ENCODE data around the gene KCND2. TPM values are rescaled to one million over a fixed set of nuclear protein-coding genes. Genes with fewer than 3 reads are reported as not detected.
"Not testable (repeated sequence)": the region's sequence is repeated elsewhere in the genome, so short reads cannot be mapped to it uniquely, and the experiment has no call there.

The KCND2 gene
- 4.9 TPM for total RNA-seq

DNA sequence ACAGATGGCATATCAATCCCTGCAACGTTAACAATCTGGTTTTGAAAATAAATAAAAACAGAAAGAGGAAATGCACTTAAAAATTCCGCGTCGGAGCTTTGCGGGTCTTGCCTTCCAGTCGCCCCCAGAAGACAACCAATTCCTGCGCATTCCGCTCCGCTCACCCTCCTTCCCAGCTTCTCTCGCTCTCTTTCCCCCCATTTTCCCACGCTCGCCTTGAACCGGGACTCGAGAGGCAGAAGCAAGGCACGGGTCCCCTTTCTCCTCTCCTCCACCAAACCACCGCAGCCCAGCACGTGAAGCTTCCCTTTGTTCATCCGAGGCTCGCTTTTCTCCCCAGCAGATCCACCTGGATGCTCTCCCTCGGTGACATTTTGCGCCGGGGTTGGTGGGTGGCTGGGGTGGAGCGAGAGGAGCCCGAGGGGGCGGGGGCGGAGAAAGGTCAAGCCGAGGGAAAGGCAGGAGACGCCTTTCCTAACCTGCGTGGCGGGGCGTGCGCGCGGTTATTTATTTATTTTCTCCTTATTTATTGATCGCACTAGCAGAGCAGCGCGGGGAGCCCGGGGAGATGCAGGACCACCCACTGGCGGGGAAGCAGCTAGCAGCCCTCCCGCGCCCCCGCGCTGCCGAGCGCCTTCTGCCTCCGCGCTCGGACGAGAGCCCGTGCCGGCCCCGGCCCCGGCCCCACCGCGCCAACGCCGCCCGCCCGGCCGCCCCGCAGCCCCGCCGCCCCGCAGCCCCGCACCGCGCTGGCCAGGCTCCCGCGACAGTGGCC, at the start of gene KCND2:
Gene KCND2, plus strand, starts transcription at position 475 of the 775 bp plus-strand sequence.
- no peak for DNase-seq (ENCODE audit: low spot score)

- no peak for DNase-seq (ENCODE audit: low spot score)
Observed at GRCh38 chr7:120226188-120226587, 46.8 kb upstream of the KCND2 start.

- DNase-seq (ENCODE audit: low spot score): no peak
Observed at GRCh38 chr7:120227255-120227654, 45.7 kb upstream of the KCND2 start.

DNA sequence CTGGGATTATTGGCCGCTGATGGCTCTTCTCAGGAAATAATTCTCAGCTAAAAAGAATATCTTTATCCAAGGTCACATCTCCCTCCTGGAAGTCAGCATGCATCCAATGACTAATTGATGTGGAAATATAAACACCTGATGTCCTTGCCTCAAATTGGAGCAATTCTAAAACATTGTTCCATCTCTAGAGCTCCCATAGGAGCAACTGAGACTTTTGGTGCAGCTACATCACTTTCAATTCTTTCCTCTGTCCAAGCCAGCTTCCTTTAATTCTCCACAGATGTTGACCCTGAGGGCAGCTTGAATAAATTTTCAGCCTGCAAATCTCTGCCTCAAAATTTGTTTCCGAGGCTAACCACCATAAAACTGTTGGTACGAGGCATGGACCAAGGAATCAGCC, 43.9 kb upstream of the KCND2 start:
- no peak for DNase-seq (ENCODE audit: low spot score)

DNA sequence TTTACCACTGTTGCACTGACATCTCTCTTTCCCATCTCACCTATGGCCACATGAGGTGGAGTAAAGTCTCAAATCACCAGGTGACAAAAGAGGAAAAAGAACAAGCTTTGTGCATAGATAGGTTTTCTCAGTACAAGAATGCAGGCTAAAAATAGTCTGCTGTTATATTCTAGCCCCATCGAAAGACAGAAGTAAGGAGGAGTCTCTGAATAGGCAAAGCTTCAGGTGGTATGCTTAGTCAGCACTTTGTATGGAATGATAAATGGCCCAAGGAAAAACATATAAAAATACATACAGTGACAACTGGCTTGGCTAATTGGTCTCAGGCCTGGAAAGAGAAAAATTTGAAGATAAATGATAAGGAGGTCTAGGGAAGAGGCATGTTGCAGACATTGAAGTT, 39.6 kb upstream of the KCND2 start:
- DNase-seq (ENCODE audit: low spot score): no peak

- not testable (repeated sequence) for DNase-seq (ENCODE audit: low spot score)
Observed at GRCh38 chr7:120240350-120240749, 32.6 kb upstream of the KCND2 start.

DNA sequence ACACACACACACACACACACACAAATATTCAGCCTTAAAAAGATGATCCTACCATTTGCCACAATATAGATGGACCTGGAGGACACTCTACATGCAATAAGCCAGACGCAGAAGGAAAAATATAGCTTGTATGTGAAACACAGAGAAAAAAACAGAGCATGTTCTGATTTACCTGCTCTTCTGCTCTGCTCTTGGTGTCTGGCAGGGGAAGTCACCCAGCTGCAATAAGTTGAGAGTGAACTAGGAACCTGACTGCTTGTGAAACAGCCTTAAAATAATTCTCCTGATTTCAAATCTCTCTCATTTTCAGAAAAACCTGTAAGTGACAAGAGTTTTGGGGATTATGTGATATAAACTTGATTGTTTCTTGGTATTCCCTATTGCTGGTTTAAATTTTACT, 31.0 kb upstream of the KCND2 start:
- no peak for DNase-seq (ENCODE audit: low spot score)

DNA sequence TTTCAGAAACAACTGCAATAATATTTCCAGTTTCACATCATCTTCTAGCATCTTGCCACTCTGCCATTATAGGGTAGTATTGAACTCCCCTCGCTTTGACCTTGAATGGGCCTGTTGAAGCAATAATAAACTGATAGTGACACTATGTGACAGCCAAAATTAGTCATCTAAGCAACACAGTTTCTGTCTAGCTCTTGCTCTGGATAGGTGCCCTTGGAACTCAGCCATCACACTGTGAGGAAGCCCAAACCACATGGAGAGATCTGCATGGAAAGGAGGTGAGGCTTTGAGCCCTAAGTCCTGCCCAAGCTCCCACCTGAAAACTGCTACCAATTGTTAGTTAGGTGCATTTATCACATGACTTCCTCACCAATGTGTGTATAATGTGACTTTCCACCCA, 18.1 kb upstream of the KCND2 start:
- no peak for DNase-seq (ENCODE audit: low spot score)

DNA sequence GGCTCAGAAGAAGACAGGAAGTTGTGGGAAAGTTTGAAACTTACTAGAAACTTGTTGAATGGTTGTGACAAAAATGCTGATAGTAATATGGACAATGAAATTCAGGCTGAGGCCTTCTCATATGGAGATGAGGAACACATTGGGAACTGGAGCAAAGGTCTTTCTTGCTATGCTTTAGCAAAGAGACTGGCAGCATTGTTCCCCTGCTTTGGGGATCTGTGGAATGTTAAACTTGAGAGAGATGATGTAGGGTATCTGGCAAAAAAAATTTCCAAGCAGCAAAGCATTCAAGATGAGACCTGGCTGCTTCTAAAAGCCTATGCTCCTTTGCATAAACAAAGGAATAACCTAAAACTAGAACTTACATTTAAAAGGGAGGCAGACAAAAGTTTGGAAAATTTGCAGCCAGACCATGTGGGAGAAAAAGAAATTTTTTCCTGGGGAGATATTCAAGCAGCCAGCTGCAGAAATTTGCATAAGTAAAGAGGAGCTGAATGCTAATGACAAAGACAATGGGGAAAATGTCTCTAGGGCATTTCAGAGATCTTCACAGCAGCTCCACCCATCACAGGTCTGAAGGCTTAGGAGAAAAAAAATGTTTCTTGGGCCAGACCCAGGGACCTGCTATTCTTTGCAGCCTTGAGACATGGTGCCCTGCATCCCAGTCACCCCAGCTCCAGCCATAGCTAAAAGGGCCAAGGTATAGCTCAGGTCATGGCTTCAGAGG, 16.5 kb upstream of the KCND2 start:
- no peak for DNase-seq (ENCODE audit: low spot score)

DNA sequence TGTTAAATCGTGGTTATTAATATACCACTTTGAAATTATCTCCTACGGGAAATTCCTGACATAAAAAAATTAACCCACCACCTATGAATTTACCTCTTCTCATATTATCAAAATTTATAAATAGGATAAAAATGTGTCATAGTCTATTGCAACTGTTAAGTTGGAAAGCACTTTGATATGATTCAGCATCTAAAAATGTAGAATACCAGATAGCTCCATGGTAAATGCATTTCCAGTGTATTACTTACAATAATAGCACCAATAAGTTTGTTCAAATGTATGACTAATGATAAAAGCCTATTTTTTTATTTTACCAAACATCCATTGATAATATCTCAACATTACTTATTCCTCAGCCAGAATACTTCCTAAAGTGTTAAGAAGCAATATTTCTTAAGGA, 13.6 kb upstream of the KCND2 start:
- no peak for DNase-seq (ENCODE audit: low spot score)

GRCh38 chr7:120260111-120260510, 12.9 kb upstream of the KCND2 start:
- DNase-seq (ENCODE audit: low spot score): no peak

- DNase-seq (ENCODE audit: low spot score): no peak
Observed at GRCh38 chr7:120272261-120272660, 714 bp upstream of the KCND2 start.

- peak; percentile 59 for DNase-seq (ENCODE audit: low spot score)
Observed at GRCh38 chr7:120273476-120273975, 551 bp downstream of the KCND2 start.

- no peak for DNase-seq (ENCODE audit: low spot score)
Observed at GRCh38 chr7:120274482-120274881, 1.5 kb downstream of the KCND2 start.

DNA sequence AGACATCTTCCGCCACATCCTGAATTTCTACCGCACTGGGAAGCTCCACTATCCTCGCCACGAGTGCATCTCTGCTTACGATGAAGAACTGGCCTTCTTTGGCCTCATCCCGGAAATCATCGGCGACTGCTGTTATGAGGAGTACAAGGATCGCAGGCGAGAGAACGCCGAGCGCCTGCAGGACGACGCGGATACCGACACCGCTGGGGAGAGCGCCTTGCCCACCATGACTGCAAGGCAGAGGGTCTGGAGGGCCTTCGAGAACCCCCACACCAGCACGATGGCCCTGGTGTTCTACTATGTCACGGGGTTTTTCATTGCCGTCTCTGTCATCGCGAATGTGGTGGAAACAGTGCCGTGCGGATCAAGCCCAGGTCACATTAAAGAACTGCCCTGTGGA, 1.9 kb downstream of the KCND2 start:
- DNase-seq (ENCODE audit: low spot score): no peak

DNA sequence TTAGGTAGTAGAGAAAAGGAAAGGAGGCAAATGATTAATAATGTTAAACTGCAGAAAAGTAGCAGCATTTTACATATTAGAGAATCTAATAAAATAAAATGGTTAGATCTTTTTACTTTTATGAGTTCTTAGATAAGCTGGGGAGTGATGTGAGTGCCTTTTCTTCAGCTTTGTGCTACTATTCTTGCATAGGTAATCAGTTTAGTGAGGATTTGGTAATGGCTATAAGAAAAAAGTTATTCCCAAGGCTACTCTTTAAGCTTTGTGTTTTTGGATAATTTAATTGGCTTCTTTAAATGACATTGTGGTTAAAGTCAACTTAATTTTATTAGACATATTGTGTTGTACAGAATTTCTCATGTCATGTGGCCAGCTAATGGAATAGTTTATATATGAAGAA, 3.7 kb downstream of the KCND2 start:
- no peak for DNase-seq (ENCODE audit: low spot score)

GRCh38 chr7:120278773-120279172, 5.8 kb downstream of the KCND2 start:
- no peak for DNase-seq (ENCODE audit: low spot score)

DNA sequence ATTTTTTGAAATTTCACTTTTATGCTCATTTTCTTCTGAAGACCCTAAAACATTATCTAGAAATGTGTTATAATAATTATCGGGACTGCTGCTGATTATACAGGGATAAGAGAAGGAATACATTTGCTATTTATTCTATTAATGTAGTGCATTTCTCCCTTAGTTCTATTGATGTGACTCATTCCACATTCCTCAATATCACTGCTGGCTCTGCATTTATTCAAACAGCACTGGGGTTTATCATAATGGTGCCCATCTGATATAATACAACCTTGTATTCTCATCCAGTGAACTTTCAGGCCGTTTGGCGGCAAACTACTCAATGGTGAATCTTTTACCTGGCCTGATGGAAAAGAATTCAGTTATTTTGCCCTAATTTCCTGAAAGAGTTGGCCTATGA, 7.8 kb downstream of the KCND2 start:
- no peak for DNase-seq (ENCODE audit: low spot score)

DNA sequence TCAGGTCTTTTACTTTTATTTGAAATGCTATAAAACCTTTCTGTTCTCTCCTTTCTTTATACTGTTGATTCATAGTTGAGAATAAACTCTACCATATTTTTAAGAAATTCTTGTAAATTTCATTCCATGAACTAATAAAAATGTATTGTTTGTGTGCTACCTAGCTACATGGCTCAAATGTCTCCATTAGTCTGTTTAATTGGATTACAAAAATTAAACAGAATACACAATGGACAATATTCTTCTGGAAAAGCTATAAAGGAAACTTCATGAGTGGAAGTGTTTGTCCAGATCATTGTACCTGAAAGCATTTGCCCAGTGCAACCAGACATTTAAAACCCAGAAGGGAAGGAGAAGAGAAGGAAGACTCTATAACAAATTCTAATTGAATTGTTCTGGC, 20.1 kb downstream of the KCND2 start:
- DNase-seq (ENCODE audit: low spot score): no peak

- DNase-seq (ENCODE audit: low spot score): no peak
Observed at GRCh38 chr7:120302190-120302589, 29.2 kb downstream of the KCND2 start.

- DNase-seq (ENCODE audit: low spot score): no peak
Observed at GRCh38 chr7:120303105-120303504, 30.1 kb downstream of the KCND2 start.

DNA sequence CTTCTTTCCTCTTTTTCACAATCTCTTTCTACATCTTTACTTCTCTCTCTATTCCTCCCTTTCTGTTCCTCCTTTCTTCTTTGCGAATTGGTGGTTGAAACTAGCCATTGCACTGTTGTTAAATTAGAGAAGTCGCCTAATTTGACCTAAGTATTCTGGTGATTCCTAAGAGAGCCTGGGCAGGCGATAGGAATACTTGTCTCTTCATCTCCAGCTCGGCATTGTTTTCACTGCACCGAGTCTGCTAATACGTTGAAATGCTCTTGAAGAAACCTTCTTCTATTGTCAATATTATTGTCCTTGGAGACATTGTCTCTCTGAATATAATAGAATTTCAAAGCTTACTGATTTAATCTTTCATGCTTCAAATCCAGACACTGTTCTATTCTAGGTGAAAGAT, 31.7 kb downstream of the KCND2 start:
- no peak for DNase-seq (ENCODE audit: low spot score)

- no peak for DNase-seq (ENCODE audit: low spot score)
Observed at GRCh38 chr7:120307991-120308545, 35.1 kb downstream of the KCND2 start.
